HPDE6-E6E7 (cell line): Measurements from ENCODE around the gene B3GALNT2.
A peak's percentile ranks its signal among the peaks of the same experiment; 100 is the strongest.
"Not testable (repeated sequence)": the region's sequence is repeated elsewhere in the genome, so short reads cannot be mapped to it uniquely, and the experiment has no call there.

Source experiments
- DNase-seq: peaks from one replicate; pipeline ENCODE4 v3.0.0; 2011; ENCODE audit warnings: missing footprints; ENCODE audit errors: extremely low spot score

The B3GALNT2 gene

DNA sequence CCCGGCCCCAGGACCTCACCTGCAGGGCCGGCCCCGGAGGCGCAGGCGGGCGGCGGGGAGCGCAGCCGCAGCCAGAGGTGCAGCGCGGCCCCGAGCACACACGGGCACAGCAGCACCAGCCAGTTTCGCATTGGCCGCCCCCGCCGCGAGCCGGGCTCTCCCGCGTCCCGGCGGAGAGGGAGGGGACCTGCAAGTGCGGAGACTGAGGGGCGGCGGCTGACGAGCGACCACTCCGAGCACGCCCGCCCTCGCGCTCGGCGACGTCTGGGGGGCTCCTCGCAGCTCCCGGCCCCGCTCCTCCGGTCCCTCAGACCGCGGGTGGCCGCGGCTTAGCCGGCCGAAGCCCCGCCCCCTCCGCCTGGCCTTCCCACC lies at the start of gene B3GALNT2:
Gene B3GALNT2 (minus strand): TSS at position 331 of the 372 bp plus-strand sequence. CDS start 200 bp downstream, at position 131.
- no peak for DNase-seq

- DNase-seq, result no peak
Measured at GRCh38 chr1:235553112-235553551, 48.9 kb upstream of the B3GALNT2 start.

DNA sequence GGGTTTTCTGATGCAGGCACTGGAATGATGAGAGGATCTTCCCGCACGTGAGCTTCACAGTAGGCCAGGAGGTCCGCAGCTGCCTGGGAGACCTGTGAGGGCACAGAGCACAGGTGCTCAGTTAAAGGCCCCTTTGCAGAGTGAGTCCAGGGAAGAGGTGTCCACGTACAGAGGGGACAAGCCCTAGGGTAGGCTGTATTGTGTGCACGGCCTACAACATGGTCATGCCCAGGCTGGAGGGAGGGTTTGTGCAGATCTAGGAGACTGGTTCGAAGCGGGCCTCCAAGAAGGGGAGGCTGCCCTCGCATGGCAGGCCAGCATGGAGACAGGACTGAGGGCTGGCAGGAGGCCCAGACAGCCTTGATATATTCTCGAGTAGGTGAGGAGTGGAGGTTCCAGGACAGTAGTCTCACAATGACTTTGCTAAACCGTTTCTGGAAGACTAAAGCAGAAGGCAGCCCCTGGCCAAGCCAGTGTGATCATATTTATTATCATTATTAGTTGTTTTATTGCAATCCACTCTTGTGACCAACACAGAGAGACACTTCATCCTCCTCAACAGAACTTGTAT lies 48.0 kb upstream of the B3GALNT2 start:
- DNase-seq, result no peak

DNA sequence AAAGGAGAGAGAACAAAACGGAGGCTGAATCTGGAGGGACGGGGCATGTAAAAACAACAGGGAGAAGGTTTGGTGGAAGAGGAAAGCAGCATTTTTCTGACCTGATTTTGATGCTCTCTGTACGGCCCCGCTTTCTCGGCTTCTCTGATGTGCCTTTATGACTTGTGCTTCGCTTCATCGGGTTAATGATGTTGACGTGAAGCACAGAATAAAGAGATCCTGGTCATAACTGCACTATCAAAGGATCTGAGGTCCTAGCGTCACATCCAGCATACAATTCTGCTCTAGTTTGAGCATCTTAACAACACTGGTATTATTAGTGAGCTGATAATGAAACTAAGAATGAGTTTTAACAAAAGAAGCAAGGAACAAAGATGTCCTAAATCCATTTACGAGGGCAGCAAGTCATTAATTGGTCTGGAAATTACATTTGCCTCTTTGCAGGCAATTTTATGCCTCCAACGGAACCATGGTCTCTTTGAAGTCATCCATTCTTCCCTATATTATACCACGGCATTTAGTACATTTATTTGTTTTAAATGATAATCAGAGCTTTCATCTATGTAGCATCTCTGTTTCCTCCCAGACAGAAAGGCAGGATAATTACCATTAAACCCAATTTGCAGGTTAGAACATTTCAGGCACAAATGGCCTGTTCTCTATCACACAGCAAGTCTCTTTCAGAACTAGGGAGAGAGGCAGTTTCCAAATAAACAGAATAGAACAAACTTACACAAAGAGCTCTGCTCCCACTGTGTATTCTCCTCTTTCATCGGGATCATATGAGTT lies 45.3 kb upstream of the B3GALNT2 start:
- no peak for DNase-seq

- DNase-seq, result not testable (repeated sequence)
Measured at GRCh38 chr1:235546369-235547155, 42.3 kb upstream of the B3GALNT2 start.

GRCh38 chr1:235545292-235545930 lies 41.2 kb upstream of the B3GALNT2 start:
- DNase-seq, result no peak

DNA sequence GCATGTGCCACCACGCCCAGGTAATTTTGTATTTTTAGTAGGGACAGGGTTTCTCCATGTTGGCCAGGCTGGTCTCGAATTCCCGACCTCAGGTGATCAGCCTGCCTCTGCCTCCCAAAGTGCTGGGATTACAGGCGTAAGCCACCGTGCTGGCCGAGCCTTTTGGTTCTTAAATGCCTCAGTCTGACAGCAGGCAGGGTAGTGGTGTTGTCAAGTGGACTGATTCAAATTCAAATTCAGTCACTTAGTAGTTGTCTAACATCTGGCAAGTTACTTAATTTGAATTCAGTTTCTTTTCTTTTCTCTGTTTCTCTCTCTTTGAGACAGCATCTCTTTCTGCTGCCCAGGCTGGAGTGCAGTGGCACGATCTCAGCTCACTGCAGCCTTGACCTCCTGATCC lies 38.6 kb upstream of the B3GALNT2 start:
- not testable (repeated sequence) for DNase-seq

DNA sequence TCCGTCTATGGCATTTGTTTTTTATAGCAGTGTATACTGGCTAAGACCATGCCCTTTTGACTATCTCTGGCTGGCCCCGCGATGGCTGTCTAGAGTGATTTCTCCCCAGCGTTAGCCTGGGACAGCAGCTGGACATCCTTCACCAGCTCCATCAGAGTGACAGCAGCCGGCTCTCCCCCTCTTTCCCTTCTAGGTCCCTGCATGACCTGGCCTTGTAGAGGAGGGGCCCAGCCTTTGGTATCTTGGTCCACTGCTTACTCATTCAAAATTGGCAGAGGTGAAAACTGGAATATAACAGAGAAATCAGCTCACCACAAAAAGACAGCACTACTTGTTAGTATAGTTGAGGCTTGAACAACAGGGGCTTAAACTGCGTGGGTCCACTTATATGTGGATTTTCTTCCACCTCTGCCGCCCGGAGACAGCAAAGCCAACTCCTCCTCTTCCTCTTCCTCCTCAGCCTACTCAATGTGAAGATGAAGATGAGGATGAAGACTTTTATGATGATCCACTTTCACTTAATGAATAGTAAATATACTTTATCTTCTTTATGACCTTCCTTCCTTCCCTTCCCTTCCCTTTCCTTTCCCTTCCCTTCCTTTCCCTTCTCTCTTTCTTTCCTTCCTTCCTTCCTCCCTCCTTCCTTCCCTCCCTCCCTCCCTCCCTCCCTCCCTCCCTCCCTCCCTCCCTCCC lies 29.4 kb upstream of the B3GALNT2 start:
- DNase-seq, result no peak

DNA sequence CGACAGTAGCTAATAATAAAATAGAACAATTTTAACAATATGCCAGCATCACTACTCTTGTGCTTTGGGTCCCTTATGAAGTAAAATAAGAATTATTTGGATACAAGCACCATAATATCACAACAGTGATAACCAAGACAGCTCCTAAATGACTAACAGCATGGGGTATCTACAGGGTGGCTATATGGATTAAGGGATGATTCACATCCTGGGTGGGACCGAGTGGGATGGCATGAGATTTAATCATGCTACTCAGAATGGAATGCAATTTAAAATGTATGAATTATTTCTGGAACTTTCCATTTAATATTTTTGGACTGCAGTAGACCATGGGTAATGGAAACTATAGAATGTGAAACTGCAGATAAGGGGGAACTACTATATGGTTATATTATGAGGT lies 28.1 kb upstream of the B3GALNT2 start:
- peak; percentile 60 for DNase-seq

GRCh38 chr1:235527196-235527814 lies 23.1 kb upstream of the B3GALNT2 start:
- DNase-seq, result no peak

DNA sequence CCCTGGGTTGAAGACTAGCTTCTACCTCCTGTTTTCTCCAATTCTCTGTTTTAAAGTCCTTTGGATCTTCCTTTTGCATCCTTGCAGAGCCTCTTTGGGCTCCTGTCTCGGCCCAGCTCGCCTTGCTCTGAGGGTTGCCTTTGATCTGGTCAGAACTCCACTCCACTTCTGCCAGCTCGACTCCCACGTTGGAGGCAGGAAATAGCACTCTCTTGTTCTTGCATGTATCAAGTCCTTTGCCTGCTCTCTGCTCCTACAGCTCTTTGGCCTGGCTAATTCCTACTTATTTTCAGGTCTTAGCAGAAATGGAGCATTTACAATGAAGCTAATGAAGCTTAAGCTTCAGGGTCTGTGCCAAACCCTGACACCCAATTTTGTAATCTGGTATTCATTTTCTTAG lies 21.1 kb upstream of the B3GALNT2 start:
- DNase-seq, result no peak

- no peak for DNase-seq
Measured at GRCh38 chr1:235516862-235517446, 12.7 kb upstream of the B3GALNT2 start.

GRCh38 chr1:235515844-235516512 lies 11.7 kb upstream of the B3GALNT2 start:
- DNase-seq, result no peak

DNA sequence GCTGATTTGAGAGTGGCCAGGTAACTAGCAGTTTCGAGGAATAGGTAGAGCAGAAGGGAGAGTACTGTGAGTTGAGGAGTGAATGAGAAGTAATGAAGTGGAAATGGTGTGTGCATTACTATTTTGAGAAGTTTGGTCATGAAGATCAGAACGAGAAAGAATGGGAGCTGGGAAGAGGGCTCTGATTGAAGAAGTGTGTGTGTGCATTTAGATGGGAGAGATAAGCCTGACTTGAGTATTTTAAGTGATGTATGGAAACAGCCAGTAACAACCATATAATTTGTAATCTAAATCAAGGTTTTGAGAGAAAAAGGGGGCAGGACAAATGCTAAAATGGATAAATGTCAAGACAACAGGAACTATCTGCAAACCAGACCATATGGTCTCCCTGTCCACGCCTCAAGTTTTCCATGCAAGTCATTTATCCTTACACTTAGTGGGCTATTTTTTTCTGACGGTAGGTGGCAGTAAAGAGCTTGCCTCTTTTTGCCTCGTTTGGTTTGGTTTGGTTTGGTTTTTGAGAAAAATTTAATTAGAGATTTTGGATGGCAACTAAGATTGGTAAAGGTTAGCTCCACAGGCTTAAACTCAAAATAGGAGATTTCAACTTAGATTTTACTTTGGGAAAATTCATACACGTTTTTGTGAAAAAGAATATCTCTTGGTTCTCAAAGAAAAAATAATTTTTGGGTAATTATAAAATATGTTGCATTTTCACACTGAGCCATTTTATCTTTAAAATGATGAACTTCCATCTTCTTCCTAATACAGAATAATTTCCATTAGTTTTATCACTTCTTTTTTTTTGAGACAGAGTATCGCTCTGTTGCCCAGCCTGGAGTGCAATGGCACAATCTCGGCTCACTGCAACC lies 9.5 kb upstream of the B3GALNT2 start:
- DNase-seq, result no peak

- DNase-seq, result no peak
Measured at GRCh38 chr1:235511470-235512240, 7.4 kb upstream of the B3GALNT2 start.

- DNase-seq, result no peak
Measured at GRCh38 chr1:235510823-235511222, 6.6 kb upstream of the B3GALNT2 start.

- no peak for DNase-seq
Measured at GRCh38 chr1:235507623-235508022, 3.4 kb upstream of the B3GALNT2 start.

DNA sequence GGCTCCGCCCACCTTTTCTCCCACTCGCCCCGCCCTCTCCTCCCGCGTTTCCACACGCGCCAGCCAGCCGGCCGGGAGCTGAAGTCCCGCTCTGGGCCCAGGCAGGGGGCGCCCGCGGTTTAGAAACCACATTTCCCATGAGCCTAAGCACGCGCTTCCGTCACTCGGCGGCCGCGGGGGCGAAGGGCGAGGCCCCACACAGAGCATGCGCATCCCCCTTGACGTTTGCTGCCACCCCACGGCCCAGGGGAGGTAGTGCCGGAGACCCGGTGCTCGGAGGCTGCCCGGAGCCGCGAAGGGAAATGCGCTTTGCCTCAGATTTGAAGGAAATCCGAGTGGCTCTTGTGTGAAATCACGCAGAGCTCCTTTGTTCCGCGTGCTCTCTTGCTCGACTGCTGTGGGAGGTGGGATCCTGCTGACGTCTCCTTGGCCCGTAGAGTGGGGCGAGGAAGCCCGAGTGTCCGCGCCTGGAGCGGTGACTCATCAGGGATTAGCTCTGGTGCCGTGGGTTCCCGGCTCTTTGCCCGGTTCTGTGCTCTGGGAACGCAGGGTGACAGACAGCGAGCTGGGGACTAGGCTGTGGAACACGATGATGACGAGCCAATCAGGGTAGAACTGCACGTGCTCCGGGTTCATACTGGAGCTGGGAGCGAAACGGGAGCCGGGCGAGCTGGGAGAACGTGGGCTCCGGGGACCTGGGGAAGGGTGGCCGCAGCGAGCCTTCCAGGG lies 406 bp upstream of the B3GALNT2 start:
- peak; percentile 91 for DNase-seq
